ENCODE measurements around the gene RAE1.

RAE1 gene

DNA sequence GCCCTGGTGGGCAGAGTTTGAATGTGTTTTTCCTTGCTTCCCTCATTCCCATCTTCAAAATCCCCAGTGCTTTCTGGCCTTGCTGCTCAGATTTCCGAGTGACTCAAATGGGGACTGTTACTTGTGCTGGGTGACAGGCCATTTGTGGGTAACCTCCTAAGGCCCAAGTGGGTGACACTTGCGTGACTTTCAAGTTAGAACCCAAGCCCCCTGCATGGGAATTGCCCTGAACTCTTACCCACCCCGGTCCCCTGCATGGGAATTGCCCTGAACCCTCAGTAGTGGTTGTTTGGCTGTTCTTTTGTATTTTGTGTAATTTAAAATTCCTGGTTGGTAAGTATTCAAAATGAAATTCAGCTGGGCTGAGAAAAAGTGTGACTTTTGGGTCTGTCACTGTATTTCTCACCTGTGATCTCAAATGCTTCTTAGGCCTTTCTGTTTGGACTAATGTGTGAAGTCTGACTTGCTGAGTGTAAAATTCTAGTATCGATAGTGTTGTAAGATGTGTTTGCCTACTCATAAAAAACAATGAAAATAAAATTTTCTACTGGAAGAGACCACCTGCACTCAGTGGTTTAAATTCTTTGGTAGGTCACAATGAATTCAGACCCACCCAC is 27.7 kb downstream of the RAE1 start:
- Histone ChIP-seq H3K27me3 (replicated peaks; ENCODE audit: control insufficient read depth, insufficient read depth, low read length) (no peaks in the 10 kb centered on the region), H3K4me3 (replicated peaks; ENCODE audit: low read depth, low read length) (no peak overlapping the region), H3K36me3 (ENCODE audit: control insufficient read depth, insufficient read depth, low read length) (peaks cover 26% of the 10 kb centered on the region)
- TF ChIP-seq, protein P1, sequence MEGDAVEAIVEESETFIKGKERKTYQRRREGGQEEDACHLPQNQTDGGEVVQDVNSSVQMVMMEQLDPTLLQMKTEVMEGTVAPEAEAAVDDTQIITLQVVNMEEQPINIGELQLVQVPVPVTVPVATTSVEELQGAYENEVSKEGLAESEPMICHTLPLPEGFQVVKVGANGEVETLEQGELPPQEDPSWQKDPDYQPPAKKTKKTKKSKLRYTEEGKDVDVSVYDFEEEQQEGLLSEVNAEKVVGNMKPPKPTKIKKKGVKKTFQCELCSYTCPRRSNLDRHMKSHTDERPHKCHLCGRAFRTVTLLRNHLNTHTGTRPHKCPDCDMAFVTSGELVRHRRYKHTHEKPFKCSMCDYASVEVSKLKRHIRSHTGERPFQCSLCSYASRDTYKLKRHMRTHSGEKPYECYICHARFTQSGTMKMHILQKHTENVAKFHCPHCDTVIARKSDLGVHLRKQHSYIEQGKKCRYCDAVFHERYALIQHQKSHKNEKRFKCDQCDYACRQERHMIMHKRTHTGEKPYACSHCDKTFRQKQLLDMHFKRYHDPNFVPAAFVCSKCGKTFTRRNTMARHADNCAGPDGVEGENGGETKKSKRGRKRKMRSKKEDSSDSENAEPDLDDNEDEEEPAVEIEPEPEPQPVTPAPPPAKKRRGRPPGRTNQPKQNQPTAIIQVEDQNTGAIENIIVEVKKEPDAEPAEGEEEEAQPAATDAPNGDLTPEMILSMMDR (IDR thresholded peaks at IDR 0.05; ENCODE audit: insufficient read depth, low read length, poor library complexity, severe bottlenecking) = no peak
- DNase-seq (ENCODE audit: extremely low read depth, insufficient read length) = no peak

DNA sequence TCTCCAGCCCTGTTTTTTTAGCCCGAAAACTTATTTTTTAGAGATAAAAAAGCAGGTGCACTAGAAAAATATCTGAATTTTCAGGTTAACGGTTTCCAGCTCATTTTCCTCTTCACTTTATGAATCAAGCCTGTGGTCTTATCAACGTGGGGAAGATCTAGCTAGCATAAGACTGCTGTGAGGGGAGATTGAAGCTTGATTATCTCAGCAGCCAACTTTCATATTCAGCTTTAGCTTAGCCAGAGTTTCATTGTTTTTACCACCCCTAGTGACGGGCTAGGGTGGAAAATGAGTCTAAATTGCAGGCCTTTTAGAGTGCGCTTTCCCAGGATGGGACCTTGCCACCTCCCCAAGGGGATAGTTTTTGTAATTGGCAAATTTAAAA is 28.2 kb downstream of the RAE1 start:
- H3K4me3 ChIP-seq (replicated peaks; ENCODE audit: low read depth, low read length) = no peak overlapping the region
- TF ChIP-seq, protein P1 (IDR thresholded peaks at IDR 0.05; ENCODE audit: insufficient read depth, low read length, poor library complexity, severe bottlenecking) = no peak
- no peak for DNase-seq (ENCODE audit: extremely low read depth, insufficient read length)
- H3K27me3 ChIP-seq (replicated peaks; ENCODE audit: control insufficient read depth, insufficient read depth, low read length) = no peaks in the 10 kb centered on the region
- peaks cover 26% of the 10 kb centered on the region for H3K36me3 ChIP-seq (ENCODE audit: control insufficient read depth, insufficient read depth, low read length)

DNA sequence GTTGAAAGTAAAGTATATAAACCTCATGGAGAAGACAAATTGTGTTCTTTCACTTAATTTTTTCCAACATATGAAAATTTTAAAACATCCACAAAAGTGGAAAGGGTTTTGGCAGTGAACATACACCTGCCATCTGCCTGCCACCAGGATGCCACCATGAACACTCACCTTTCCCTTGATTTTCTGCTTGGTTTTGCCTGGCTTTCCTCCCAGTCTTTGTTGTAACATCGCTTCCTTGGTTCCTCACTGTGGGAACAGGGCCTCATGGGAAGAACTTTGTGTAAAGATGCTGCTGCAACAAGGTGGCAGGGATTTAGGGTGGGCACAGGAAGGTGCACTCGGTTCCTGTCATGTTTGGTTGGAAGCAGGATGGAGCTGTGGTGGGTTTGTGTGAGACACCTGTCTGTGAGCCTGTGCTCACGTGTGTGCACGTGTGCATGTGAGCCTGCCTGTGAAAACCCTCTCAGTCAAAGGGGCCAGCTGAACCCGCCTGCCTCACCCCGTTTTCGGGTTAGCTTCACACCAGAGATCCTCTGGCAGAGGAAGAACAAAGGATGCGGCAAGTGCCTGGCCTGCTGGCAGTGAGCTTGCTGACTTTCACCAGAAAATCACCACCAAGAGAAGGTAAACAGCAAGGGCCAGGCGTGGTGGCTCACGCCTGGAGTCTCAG is 29.2 kb downstream of the RAE1 start:
- no peak for DNase-seq (ENCODE audit: extremely low read depth, insufficient read length)
- TF ChIP-seq, protein P1 (IDR thresholded peaks at IDR 0.05; ENCODE audit: insufficient read depth, low read length, poor library complexity, severe bottlenecking) = no peak
- peaks cover 18% of the 10 kb centered on the region for H3K36me3 ChIP-seq (ENCODE audit: control insufficient read depth, insufficient read depth, low read length)
- no peak overlapping the region for H3K4me3 ChIP-seq (replicated peaks; ENCODE audit: low read depth, low read length)
- H3K27me3 ChIP-seq (replicated peaks; ENCODE audit: control insufficient read depth, insufficient read depth, low read length) = no peaks in the 10 kb centered on the region

DNA sequence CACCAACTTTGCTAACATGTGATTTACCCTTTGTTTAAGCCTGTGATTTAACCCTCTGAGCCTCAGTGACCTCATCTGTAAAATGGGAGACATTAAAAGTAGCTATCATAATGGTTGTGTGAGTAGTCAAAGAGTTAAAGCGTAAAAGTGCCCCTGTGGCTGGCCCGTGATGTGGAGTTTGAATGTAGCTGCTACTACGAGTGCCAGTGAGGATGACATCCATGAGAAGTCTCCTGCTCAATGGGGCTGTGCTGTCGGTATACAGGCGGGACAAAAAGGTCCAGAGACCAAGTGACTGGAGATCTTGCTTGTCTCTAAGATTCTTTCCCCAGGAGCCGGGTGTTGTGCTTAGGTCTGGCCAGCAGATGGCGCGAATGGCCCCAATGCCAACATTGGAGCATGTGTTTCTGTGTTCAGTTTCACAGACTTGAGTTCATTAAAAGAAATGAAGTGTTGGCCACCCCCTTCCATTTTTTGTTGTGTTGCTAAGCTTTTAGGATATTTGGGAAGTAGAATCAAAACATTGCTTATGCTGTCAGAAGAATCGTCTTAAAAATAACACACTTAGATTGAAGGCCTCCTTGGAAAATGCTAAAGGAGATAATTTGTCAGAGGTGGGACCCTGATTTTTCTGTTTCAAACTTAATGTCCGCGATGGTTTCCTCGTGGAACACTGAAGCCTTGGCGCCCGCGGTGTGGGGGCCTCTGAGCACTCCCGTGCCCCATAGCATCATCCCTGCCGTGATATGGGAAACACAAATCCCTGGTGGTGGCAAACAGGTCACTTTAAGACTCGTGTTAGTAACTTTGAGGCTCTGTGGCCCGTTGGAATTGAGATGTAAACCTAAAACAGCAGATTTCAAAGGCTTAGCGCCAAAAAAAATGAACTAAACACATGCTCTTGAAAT is 30.8 kb downstream of the RAE1 start:
- Histone ChIP-seq H3K36me3 (ENCODE audit: control insufficient read depth, insufficient read depth, low read length) (peaks cover 16% of the 10 kb centered on the region), H3K27me3 (replicated peaks; ENCODE audit: control insufficient read depth, insufficient read depth, low read length) (no peaks in the 10 kb centered on the region), H3K4me3 (replicated peaks; ENCODE audit: low read depth, low read length) (no peak overlapping the region)
- DNase-seq (ENCODE audit: extremely low read depth, insufficient read length) = peak; percentile 51
- TF ChIP-seq, protein P1 (IDR thresholded peaks at IDR 0.05; ENCODE audit: insufficient read depth, low read length, poor library complexity, severe bottlenecking) = peak; percentile 89

DNA sequence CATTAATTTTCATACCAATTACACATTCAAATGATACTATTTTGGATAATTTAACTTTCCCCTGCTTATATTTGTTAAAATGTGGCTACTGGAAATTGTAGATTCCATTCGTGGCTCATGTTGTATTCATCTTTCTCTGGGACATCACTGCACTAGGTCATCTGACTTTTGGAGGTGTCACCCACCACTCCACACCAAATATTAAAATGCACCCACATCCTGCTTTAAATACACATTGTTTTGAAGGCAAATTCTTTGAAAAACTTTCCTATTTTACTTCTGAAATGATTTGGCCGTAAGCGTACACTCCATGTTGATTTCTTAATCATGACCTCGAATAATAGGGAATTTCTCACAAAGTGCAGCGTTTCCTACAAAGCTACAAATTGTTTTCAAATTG is 31.5 kb downstream of the RAE1 start:
- no peak for DNase-seq (ENCODE audit: extremely low read depth, insufficient read length)
- H3K27me3 ChIP-seq (replicated peaks; ENCODE audit: control insufficient read depth, insufficient read depth, low read length) = no peaks in the 10 kb centered on the region
- H3K36me3 ChIP-seq (ENCODE audit: control insufficient read depth, insufficient read depth, low read length) = peaks cover 15% of the 10 kb centered on the region
- TF ChIP-seq, protein P1 (IDR thresholded peaks at IDR 0.05; ENCODE audit: insufficient read depth, low read length, poor library complexity, severe bottlenecking) = no peak
- H3K4me3 ChIP-seq (replicated peaks; ENCODE audit: low read depth, low read length) = no peak overlapping the region
